ENCODE data around the gene CNOT3. TPM values are rescaled to one million over a fixed set of nuclear protein-coding genes. Genes with fewer than 3 reads are reported as not detected.
A peak's percentile ranks its signal among the peaks of the same experiment; 100 is the strongest.
"Not testable (repeated sequence)": the region's sequence is repeated elsewhere in the genome, so short reads cannot be mapped to it uniquely, and the experiment has no call there.

The CNOT3 gene
- total RNA-seq, 1 experiment from 2014 or later: 7.7 TPM

- in situ Hi-C loops (cut with HindIII; ENCODE audit: low pct_unique_long_range_greater_than_20kb, low sequenced_read_pairs): no loop called here
Measured at GRCh38 chr19:54179262-54179852, 41.8 kb downstream of the CNOT3 start.

DNA sequence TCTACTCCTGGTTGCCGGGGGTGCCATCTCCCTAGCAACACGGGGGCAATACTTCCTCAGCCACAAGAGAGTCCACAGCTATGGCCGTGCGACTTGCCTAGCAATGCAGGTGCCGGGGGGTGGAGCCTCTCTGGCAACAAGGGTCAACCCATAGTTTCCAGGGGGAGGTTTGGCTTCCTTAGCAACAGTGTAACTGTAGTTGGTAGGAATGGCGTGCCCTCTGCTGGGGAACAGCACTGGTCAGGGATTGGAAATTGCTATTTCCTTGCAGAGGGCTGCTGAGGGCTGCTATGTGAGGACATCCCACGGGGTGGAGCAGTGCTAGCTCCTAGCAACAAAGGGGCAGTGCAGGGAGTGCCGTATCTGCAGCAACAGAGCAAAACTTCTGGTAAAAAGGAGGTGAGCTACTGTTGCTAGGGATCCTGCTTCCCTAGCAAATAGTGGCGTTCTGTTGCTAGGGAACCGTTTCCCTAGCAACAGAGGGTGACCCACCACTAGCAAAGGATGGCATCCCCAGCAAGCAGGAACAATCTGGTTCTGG lies 42.4 kb downstream of the CNOT3 start:
- DNase-seq (ENCODE audit: low read depth, low spot score): peak; percentile 92
- in situ Hi-C loops (cut with HindIII; ENCODE audit: low pct_unique_long_range_greater_than_20kb, low sequenced_read_pairs): no loop called here

More at GRCh38 chr19:54179262-54179852, 41.8 kb downstream of the CNOT3 start:
- DNase-seq (ENCODE audit: low read depth, low spot score): no peak

DNA sequence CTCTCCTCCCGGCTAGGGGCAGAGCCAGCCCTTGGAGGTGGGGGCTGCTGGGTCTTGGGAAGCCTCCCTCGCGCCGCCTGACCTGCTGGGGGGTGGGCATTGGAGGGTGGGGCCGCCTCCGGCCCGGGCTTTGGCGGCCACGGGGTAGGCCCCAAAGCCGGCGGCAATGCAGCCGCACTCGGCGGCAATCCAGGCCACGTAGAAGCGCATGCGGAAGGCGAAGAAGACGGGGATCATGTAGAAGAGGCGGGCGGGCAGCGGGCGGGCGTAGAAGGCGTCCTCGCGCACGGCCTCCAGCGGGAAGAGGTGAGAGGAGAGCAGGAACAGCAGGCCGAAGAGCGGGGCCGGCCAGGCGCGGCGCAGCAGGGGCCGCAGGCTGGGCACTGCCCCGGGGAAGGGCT lies 43.1 kb downstream of the CNOT3 start:
- in situ Hi-C loops (cut with HindIII; ENCODE audit: low pct_unique_long_range_greater_than_20kb, low sequenced_read_pairs): no loop called here
- DNase-seq (ENCODE audit: low read depth, low spot score): no peak

DNA sequence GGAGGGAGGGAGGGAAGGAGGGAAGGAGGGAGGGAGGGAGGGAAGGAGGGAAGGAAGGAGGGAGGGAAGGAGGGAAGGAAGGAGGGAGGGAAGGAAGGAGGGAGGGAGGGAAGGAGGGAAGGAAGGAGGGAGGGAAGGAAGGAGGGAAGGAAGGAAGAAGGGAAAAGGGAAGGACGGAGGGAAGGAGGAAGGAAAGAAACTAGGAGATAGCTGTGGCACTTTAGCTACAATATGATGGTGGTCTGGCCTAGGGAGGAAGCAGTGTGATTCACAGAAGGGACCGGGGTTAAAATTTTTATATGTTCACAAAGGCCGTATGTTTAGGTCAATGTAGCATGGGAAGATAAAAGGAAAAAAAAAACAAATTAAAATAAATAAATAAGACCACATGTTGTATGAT lies 44.3 kb downstream of the CNOT3 start:
- in situ Hi-C loops (cut with HindIII; ENCODE audit: low pct_unique_long_range_greater_than_20kb, low sequenced_read_pairs): not testable (repeated sequence)

GRCh38 chr19:54183431-54183830 lies 45.9 kb downstream of the CNOT3 start:
- in situ Hi-C loops (cut with HindIII; ENCODE audit: low pct_unique_long_range_greater_than_20kb, low sequenced_read_pairs): no loop called here
- DNase-seq (ENCODE audit: low read depth, low spot score): no peak

More for the DNA sequence above, 44.3 kb downstream of the CNOT3 start:
- not testable (repeated sequence) for DNase-seq (ENCODE audit: low read depth, low spot score)

DNA sequence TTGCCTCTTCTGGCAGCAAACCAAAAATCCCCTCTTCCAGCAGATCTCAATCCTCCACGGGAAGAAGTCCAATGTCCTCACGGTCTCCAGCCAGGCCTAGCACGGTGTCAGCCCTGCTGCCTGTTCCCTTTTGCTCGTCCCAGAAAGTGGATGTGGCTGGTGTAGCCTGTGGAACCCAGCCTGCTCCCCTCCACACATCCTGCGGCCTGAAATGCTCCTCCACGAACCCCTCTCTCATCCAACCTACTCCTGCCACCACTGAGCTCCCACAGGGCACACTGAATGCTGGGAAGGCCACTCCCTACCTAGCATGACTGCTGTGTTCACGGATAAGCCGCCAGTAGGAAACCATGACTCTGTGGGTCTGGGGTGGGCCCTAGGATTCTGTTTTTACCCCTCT lies 48.8 kb downstream of the CNOT3 start:
- DNase-seq (ENCODE audit: low read depth, low spot score): no peak
- in situ Hi-C loops (cut with HindIII; ENCODE audit: low pct_unique_long_range_greater_than_20kb, low sequenced_read_pairs): no loop called here

DNA sequence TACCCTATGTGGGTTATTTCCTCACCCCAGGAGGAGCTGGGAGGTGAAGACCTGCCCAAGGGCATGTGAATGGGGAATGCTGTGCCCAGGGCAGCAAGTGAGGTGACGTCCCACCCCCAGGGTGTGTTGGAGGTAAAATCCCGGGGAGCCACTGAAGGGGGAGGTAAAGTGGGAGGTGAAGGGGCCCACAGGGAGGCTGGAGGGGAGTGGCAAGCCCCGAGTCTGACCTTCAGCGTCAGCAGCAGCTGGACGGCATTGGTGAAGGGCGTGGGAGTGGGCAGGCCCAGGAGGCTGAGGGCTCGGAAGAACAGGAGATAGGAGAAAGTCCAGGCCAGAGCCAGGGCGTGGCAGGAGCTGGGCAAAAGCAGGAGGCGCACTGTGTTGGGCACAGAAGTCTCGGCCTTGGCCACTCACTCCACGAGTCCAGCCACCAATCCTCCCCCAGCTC lies 49.4 kb downstream of the CNOT3 start:
- in situ Hi-C loops (cut with HindIII; ENCODE audit: low pct_unique_long_range_greater_than_20kb, low sequenced_read_pairs): no loop called here
- no peak for DNase-seq (ENCODE audit: low read depth, low spot score)

DNA sequence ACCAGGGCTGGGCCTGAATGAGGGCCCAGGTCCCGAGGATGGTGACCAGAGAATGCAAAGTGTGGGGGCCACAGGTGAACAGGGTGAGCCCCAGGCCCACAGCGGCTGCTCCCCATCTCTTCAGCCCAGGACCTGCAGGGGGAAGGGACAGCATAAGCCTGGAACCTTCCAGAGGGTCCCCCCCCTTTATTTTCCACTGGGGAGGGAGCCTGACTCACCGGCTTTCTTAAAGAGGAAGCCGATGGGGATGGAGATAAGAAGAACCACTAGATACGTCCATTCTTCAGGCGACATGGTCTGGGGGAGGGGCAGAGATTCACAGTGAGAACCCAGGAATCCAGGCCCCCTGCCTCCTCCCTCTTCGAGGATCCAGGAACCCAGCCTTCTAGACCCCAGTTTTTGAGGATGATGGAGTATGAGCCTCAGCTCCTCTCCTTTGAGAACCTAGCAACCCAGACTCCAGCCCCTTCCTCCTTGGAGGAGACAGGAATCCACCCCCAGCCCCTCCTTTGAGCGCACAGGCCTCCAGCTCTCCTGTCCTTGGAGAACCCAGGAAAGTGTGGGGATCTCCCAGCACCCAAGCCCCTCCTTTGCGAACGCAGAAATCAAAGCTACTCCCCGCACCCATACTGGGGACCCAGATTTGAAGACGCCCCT lies 50.8 kb downstream of the CNOT3 start:
- no peak for DNase-seq (ENCODE audit: low read depth, low spot score)
- in situ Hi-C loops (cut with HindIII; ENCODE audit: low pct_unique_long_range_greater_than_20kb, low sequenced_read_pairs): no loop called here

- no peak for DNase-seq (ENCODE audit: low read depth, low spot score)
- in situ Hi-C loops (cut with HindIII; ENCODE audit: low pct_unique_long_range_greater_than_20kb, low sequenced_read_pairs): no loop called here
Measured at GRCh38 chr19:54189145-54189734, 51.7 kb downstream of the CNOT3 start, which contains the start of gene MBOAT7. TSS of gene MBOAT7 (minus strand) at chr19:54189580. CDS start at chr19:54188508, 1,072 bp downstream.

DNA sequence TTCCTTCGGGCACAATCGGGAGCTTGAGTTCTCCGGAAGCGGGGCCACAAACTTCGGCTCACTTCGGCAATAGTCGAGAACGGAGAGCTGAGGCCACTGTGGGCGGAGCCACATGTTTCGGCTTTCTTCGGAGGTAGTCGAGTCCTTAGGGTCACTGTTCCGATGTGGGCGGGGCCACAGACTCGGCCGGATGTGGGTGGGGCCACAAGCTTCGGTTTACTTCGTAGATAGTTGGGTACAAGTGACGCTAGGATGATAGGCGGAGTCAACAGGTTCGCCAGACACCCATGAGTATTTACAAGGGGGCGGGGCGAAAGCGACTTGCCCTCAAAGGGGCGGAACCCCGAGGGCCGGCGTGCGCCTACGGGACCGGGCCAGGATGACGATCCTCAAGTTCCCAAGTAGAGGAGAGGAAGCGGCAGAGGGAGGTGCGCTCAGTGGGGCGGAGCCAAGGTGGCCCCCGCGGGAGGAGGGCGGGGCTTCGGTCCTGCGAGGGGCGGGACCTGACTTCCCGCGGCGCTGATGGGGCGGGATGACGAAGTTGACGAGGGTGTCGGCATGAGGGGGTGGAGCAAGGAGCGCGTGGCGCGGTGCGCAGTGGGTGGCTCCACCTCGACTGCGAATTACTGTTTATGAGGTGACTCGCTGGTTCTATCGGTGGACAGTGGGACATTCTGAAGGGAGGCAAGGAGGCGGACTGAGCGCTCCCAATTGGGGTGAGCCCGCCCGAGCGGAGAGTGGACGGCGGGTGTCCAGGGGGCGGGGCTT lies 52.4 kb downstream of the CNOT3 start:
- in situ Hi-C loops (cut with HindIII; ENCODE audit: low pct_unique_long_range_greater_than_20kb, low sequenced_read_pairs): no loop called here
- peak; percentile 100 for DNase-seq (ENCODE audit: low read depth, low spot score)

DNA sequence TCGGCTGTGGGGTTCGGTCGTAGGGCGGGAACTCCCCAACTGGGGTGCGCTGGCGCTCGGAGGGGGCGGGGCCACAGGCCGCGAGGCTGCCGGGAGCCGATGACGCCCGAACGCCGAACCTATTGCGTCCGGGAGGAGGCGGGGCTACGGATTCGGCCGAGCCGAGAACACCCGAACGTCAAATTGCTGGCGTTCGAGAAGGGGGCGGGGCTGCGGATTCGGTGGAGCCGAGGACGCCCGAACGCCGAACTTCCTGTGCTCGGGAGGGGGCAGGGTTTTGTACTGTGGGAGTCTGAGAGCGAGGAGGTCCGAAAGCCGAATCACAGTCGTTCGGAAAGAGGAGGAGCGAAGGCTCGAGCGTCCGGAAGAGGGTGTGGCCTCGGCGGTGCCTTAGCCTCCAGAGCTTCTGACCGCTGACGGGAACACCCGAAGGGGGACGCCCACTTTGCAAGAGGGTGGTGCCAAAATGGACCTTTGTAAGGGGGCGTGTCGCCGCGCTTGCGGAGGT lies 53.0 kb downstream of the CNOT3 start:
- peak; percentile 98 for DNase-seq (ENCODE audit: low read depth, low spot score)
- in situ Hi-C loops (cut with HindIII; ENCODE audit: low pct_unique_long_range_greater_than_20kb, low sequenced_read_pairs): no loop called here

GRCh38 chr19:54191011-54191810 lies 53.6 kb downstream of the CNOT3 start, which contains the start of gene TSEN34:
TSS of gene TSEN34 (plus strand) at chr19:54191308. CDS start at chr19:54191365, 57 bp downstream.
- in situ Hi-C loops (cut with HindIII; ENCODE audit: low pct_unique_long_range_greater_than_20kb, low sequenced_read_pairs): no loop called here
- DNase-seq (ENCODE audit: low read depth, low spot score): peak; percentile 74

- peak; percentile 9 for DNase-seq (ENCODE audit: low read depth, low spot score)
- in situ Hi-C loops (cut with HindIII; ENCODE audit: low pct_unique_long_range_greater_than_20kb, low sequenced_read_pairs): no loop called here
Measured at GRCh38 chr19:54191811-54192453, 54.4 kb downstream of the CNOT3 start.

DNA sequence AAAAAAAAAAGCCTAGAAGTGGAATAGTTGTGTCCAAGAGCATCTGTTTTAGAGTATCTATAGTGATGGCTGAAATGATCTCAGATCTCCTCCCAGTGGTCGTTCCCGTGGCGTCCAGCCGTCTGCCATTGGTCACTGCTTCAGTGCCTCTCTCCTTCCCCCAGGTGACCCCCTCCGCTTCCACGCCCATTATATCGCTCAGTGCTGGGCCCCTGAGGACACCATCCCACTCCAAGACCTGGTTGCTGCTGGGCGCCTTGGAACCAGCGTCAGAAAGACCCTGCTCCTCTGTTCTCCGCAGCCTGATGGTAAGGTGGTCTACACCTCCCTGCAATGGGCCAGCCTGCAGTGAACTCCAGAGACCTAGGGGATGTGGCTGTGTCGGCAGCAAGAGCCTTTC lies 55.4 kb downstream of the CNOT3 start:
- no peak for DNase-seq (ENCODE audit: low read depth, low spot score)
- in situ Hi-C loops (cut with HindIII; ENCODE audit: low pct_unique_long_range_greater_than_20kb, low sequenced_read_pairs): no loop called here

DNA sequence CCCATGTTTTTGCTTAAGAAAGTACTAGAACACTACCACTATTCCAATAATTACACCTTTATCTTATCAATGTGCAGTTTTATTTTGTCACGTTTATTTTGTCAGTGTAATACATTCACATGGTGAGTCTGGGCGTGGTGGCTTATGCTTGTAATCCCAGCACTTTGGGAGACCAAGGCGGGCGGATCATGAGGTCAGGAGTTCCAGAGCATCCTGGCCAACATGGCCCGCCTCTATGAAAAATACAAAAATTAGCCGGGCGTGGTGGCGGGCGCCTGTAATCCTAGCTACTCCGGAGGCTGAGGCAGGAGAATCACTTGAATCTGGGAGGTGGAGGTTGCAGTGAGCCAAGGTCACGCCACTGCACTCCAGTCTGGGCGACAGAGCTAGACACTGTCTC lies 56.9 kb downstream of the CNOT3 start:
- DNase-seq (ENCODE audit: low read depth, low spot score); in situ Hi-C loops (cut with HindIII; ENCODE audit: low pct_unique_long_range_greater_than_20kb, low sequenced_read_pairs): not testable (repeated sequence)

GRCh38 chr19:54196536-54196935 lies 59.0 kb downstream of the CNOT3 start:
- DNase-seq (ENCODE audit: low read depth, low spot score): no peak
- in situ Hi-C loops (cut with HindIII; ENCODE audit: low pct_unique_long_range_greater_than_20kb, low sequenced_read_pairs): no loop called here

All from SK-MEL-5 (cell line).